ENCODE results near the gene STRN4. TPM values are rescaled to one million over a fixed set of nuclear protein-coding genes. Genes with fewer than 3 reads are reported as not detected.
"Not testable (repeated sequence)": the region's sequence is repeated elsewhere in the genome, so short reads cannot be mapped to it uniquely, and the experiment has no call there.

Gene STRN4
- polyA plus RNA-seq, 1 of the 3 experiments (the other 2 are of a cell fraction): 92.8 TPM

- TF ChIP-seq CTCF (IDR thresholded peaks at IDR 0.05): no peak
- no peak for TF ChIP-seq FOXM1 (IDR thresholded peaks at IDR 0.05; ENCODE audit: low read depth)
- TF ChIP-seq SIN3A (IDR thresholded peaks at IDR 0.05; ENCODE audit: borderline replicate concordance, low read depth, low read length): peak; percentile 28; the same call in 1 of the 2 replicates
- TF ChIP-seq RXRA (IDR thresholded peaks at IDR 0.05; ENCODE audit: borderline replicate concordance, low read depth): no peak
- no peak for TF ChIP-seq RCOR1 (IDR thresholded peaks at IDR 0.05; ENCODE audit: low read length)
- no peak for TF ChIP-seq RFX5 (IDR thresholded peaks at IDR 0.05; ENCODE audit: low read length)
- TF ChIP-seq RAD21 (IDR thresholded peaks at IDR 0.05; ENCODE audit: low read length): no peak
- no peak for TF ChIP-seq CHD2 (IDR thresholded peaks at IDR 0.05; ENCODE audit: low read length, partially characterized antibody)
- no peak for TF ChIP-seq SMC3 (IDR thresholded peaks at IDR 0.05; ENCODE audit: low read depth, low read length)
- TF ChIP-seq ELF1 (IDR thresholded peaks at IDR 0.05): peak; percentile 55; the same call in 1 of the 2 replicates
- peak; percentile 72 for TF ChIP-seq GABPA (IDR thresholded peaks at IDR 0.05; ENCODE audit: low read depth)
- no peak for TF ChIP-seq FOSL2 (IDR thresholded peaks at IDR 0.05; ENCODE audit: borderline replicate concordance, low read depth)
Measured at GRCh38 chr19:46713781-46714443, 32.3 kb downstream of the STRN4 start (continued).

GRCh38 chr19:46712768-46713338 is 33.4 kb downstream of the STRN4 start:
- H3K9ac ChIP-seq: not testable (repeated sequence)
- peak overlapping the region in 1 of 2 experiments; percentile 36; a peak in 3 of 4 replicates for H3K27ac ChIP-seq (ENCODE audit: low read depth in 2 of 2, low read length in 1 of 2)
- WGBS (ENCODE audit: low lambda C conversion rate): 89% methylated on average over 6 of the region's 6 CpGs

GRCh38 chr19:46710687-46711086 is 35.6 kb downstream of the STRN4 start:
- WGBS (ENCODE audit: low lambda C conversion rate): 92% methylated on average over 25 of the region's 25 CpGs
- ChIA-PET POLR2A (no interaction called here), CTCF (interaction anchor here (1.1 to 8.4 kb wide), 5 partner anchors 14 to 130 kb away, joined by 3 to 58 read pairs (median 4); partner anchors contain the start of gene DACT3)
- Histone ChIP-seq H2AFZ (ENCODE audit: low read depth) (no peak overlapping the region), H4K20me1 (ENCODE audit: insufficient read depth) (no peaks in the 10 kb centered on the region), H3K4me2 (no peak overlapping the region), H3K36me3 (replicated peaks in 1 of 2; ENCODE audit: control insufficient read depth in 1 of 2, insufficient read depth in 2 of 2, low read length in 1 of 2) (peaks cover 0 to 18% of the 10 kb centered on the region in 2 experiments), H3K4me1 (ENCODE audit: control insufficient read depth in 1 of 2, insufficient read depth in 2 of 2, low read depth in 1 of 2, low read length in 1 of 2) (peaks cover 0 to 13% of the 10 kb centered on the region in 2 experiments; a peak in 2 of 4 replicates), H3K4me3 (ENCODE audit: low read depth in 2 of 2, low read length in 1 of 2) (no peak overlapping the region), H3K9me2 (no peaks in the 10 kb centered on the region), H3K9ac (no peak overlapping the region), H3F3A (replicated peaks; ENCODE audit: insufficient read depth) (peaks cover 7% of the 10 kb centered on the region), H3K79me2 (ENCODE audit: insufficient read depth) (peaks cover 39% of the 10 kb centered on the region), H3K9me3 (no peaks in the 10 kb centered on the region), H3K27me3 (ENCODE audit: insufficient read depth) (no peaks in the 10 kb centered on the region), H3K27ac (ENCODE audit: low read depth in 2 of 2, low read length in 1 of 2) (no peak overlapping the region)
- peak; percentile 67 for DNase-seq
- TF ChIP-seq FOXM1 (IDR thresholded peaks at IDR 0.05; ENCODE audit: low read depth): no peak
- no peak for TF ChIP-seq CTCF (IDR thresholded peaks at IDR 0.05)
- no peak for TF ChIP-seq CHD2 (IDR thresholded peaks at IDR 0.05; ENCODE audit: low read length, partially characterized antibody)
- no peak for TF ChIP-seq USF2 (IDR thresholded peaks at IDR 0.05; ENCODE audit: borderline replicate concordance, low read depth, low read length)
- TF ChIP-seq TEAD4 (IDR thresholded peaks at IDR 0.05; ENCODE audit: borderline replicate concordance, insufficient read depth): no peak
- no peak for TF ChIP-seq NFIC (IDR thresholded peaks at IDR 0.05; ENCODE audit: borderline replicate concordance)
- TF ChIP-seq RCOR1 (IDR thresholded peaks at IDR 0.05; ENCODE audit: low read length): no peak
- TF ChIP-seq FOSL2 (IDR thresholded peaks at IDR 0.05; ENCODE audit: borderline replicate concordance, low read depth): no peak
- no peak for TF ChIP-seq RFX5 (IDR thresholded peaks at IDR 0.05; ENCODE audit: low read length)
- no peak for TF ChIP-seq USF1 (IDR thresholded peaks at IDR 0.05; ENCODE audit: borderline replicate concordance, low read depth)
- no peak for TF ChIP-seq ELF1 (IDR thresholded peaks at IDR 0.05)
- no peak for TF ChIP-seq GATA2 (CRISPR knock-in tag; IDR thresholded peaks at IDR 0.05)

More at GRCh38 chr19:46712768-46713338, 33.4 kb downstream of the STRN4 start:
- H3K9me2 ChIP-seq; H3K27me3 ChIP-seq (ENCODE audit: insufficient read depth); DNase-seq; H4K20me1 ChIP-seq (ENCODE audit: insufficient read depth); H3K9me3 ChIP-seq; H3F3A ChIP-seq (replicated peaks; ENCODE audit: insufficient read depth); H3K4me3 ChIP-seq (ENCODE audit: low read depth in 2 of 2, low read length in 1 of 2); H2AFZ ChIP-seq (ENCODE audit: low read depth): not testable (repeated sequence)
- ChIA-PET CTCF (interaction anchor here (1.1 to 8.4 kb wide), 6 partner anchors 9 to 133 kb away, joined by 3 to 58 read pairs (median 7); partner anchors contain the start of gene DACT3), POLR2A (interaction anchor here (0.6 to 0.7 kb wide), 2 partner anchors 92 to 307 kb away, joined by 3 read pairs; no protein-coding TSS in a partner anchor)
- peaks cover 50% of the 10 kb centered on the region for H3K79me2 ChIP-seq (ENCODE audit: insufficient read depth)
- peak overlapping the region; percentile 91 for H3K4me2 ChIP-seq
- H3K36me3 ChIP-seq (replicated peaks in 1 of 2; ENCODE audit: control insufficient read depth in 1 of 2, insufficient read depth in 2 of 2, low read length in 1 of 2): peaks cover 0 to 12% of the 10 kb centered on the region in 2 experiments
- peaks cover 0 to 18% of the 10 kb centered on the region in 2 experiments; a peak in 2 of 4 replicates for H3K4me1 ChIP-seq (ENCODE audit: control insufficient read depth in 1 of 2, insufficient read depth in 2 of 2, low read depth in 1 of 2, low read length in 1 of 2)
